H1 (cell line): Measurements from ENCODE around the gene CPNE5. TPM values are rescaled to one million over a fixed set of nuclear protein-coding genes. Genes with fewer than 3 reads are reported as not detected.

Source experiments
- CTCF ChIA-PET: fragments of 300-600 bp; sonication (Branson Sonifier 250); formaldehyde crosslinking; loops from one replicate; lab custom pipeline; 2021; ENCODE audit not compliant: partially characterized antibody; lab: Charles Lee
- POLR2A ChIA-PET: fragments of 300-600 bp; sonication (Branson Sonifier 250); formaldehyde crosslinking; loops from one replicate; lab custom pipeline; 2021; ENCODE audit warnings: inconsistent platforms; ENCODE audit not compliant: partially characterized antibody; lab: Charles Lee
- DNase-seq, 2 experiments: peaks; one replicate each; pipeline versions ENCODE4 v3.0.0 to v3.0.0-alpha.2; 2010 to 2022; ENCODE audit warnings: low spot score in 2 of 2, low read depth in 1 of 2, mixed read lengths in 1 of 2
- FAIRE-seq: peaks from 2 replicates; lab custom pipeline; 2011; peaks lifted over from hg19 to GRCh38; lab: Jason Lieb, UNC
- H2AFZ ChIP-seq: 2 replicates; pipeline ENCODE4 v1.8.1; 2012; ENCODE audit warnings: low read length, inconsistent platforms
- H2AK5ac ChIP-seq: 2 replicates; pipeline ENCODE4 v1.6.1; 2013; ENCODE audit warnings: low read depth, low read length
- H2BK120ac ChIP-seq: replicated peaks from 2 replicates; pipeline ENCODE3; 2013; ENCODE audit warnings: low read depth, low read length, inconsistent platforms
- H2BK12ac ChIP-seq: 2 replicates; pipeline ENCODE4 v1.6.1; 2013; ENCODE audit warnings: low read depth, low read length
- H2BK15ac ChIP-seq: 2 replicates; pipeline ENCODE4 v1.6.1; 2013; ENCODE audit warnings: low read length
- H2BK20ac ChIP-seq: 2 replicates; pipeline ENCODE4 v1.6.1; 2013; ENCODE audit warnings: low read length
- H2BK5ac ChIP-seq: 2 replicates; pipeline ENCODE4 v1.6.1; 2013; ENCODE audit warnings: low read depth, low read length
- H3K14ac ChIP-seq: 2 replicates; pipeline ENCODE4 v1.6.1; 2013; ENCODE audit warnings: inconsistent platforms; ENCODE audit not compliant: insufficient read length
- H3K18ac ChIP-seq: 2 replicates; pipeline ENCODE4 v1.6.1; 2013; ENCODE audit warnings: low read length; ENCODE audit errors: extremely low read depth
- H3K23ac ChIP-seq: 2 replicates; pipeline ENCODE4 v1.6.1; 2013; ENCODE audit warnings: inconsistent platforms; ENCODE audit not compliant: insufficient read length
- H3K23me2 ChIP-seq: 2 replicates; pipeline ENCODE4 v1.6.1; 2013; ENCODE audit warnings: low read depth, low read length
- H3K27ac ChIP-seq: 2 replicates; pipeline ENCODE4 v1.6.1; 2011; ENCODE audit warnings: low read depth, low read length, inconsistent platforms
- H3K27me3 ChIP-seq, 4 experiments: replicated peaks in 1 of 4; 1 replicate in 1 of 4; 2 replicates in 3 of 4; pipeline versions ENCODE4 v1.6.1 to v1.8.1; 2011 to 2013; ENCODE audit warnings: low read length in 3 of 4, mild to moderate bottlenecking in 3 of 4, inconsistent platforms in 2 of 4, mixed read lengths in 2 of 4, moderate library complexity in 1 of 4; ENCODE audit not compliant: control insufficient read depth in 3 of 4, insufficient read depth in 3 of 4; ENCODE audit errors: extremely low read depth in 1 of 4
- H3K36me3 ChIP-seq, 4 experiments: 2 replicates each; pipeline versions ENCODE4 v1.6.1 to v1.8.1; 2011 to 2013; ENCODE audit warnings: mild to moderate bottlenecking in 4 of 4, low read length in 3 of 4, moderate library complexity in 2 of 4, control low read depth in 1 of 4, inconsistent platforms in 1 of 4; ENCODE audit not compliant: insufficient read depth in 4 of 4, control insufficient read depth in 2 of 4
- H3K4ac ChIP-seq: replicated peaks from 2 replicates; pipeline ENCODE3; 2013; ENCODE audit warnings: low read length, low read depth, mixed read lengths, inconsistent platforms; ENCODE audit not compliant: insufficient read length
- H3K4me1 ChIP-seq, 4 experiments: replicated peaks in 1 of 4; 1 replicate in 1 of 4; 2 replicates in 3 of 4; pipeline versions ENCODE4 v1.6.1 to v1.8.1; 2011 to 2013; ENCODE audit warnings: low read length in 3 of 4, inconsistent platforms in 2 of 4, mixed read lengths in 1 of 4; ENCODE audit not compliant: insufficient read depth in 4 of 4, control insufficient read depth in 3 of 4
- H3K4me2 ChIP-seq, 2 experiments: 2 replicates each; pipeline versions ENCODE4 v1.6.1 to v1.8.1; 2011 to 2013; ENCODE audit warnings: low read depth in 2 of 2, low read length in 2 of 2, control low read depth in 1 of 2, inconsistent platforms in 1 of 2, mild to moderate bottlenecking in 1 of 2; ENCODE audit not compliant: insufficient read depth in 1 of 2
- H3K4me3 ChIP-seq, 4 experiments: fragments of 200-600, 300-600 bp in 1 of 4; sonication (generic), shearing (Covaris generic), sonication (Bioruptor Twin) in 1 of 4; 2 replicates each; pipeline versions ENCODE4 v1.5.1 to v1.8.1; 2011 to 2016; ENCODE audit warnings: low read length in 4 of 4, low read depth in 3 of 4, control low read depth in 2 of 4, inconsistent platforms in 2 of 4, mild to moderate bottlenecking in 2 of 4, mixed read lengths in 1 of 4, moderate library complexity in 1 of 4; ENCODE audit not compliant: insufficient read depth in 2 of 4; ENCODE audit errors: extremely low read depth in 1 of 4
- H3K56ac ChIP-seq: replicated peaks from 2 replicates; pipeline ENCODE3; 2013; ENCODE audit warnings: low read depth, mild to moderate bottlenecking, mixed read lengths, low read length, inconsistent platforms; ENCODE audit not compliant: insufficient read length
- H3K79me1 ChIP-seq: 2 replicates; pipeline ENCODE4 v1.6.1; 2013; ENCODE audit warnings: low read depth, low read length, control low read depth
- H3K79me2 ChIP-seq, 2 experiments: 2 replicates each; pipeline versions ENCODE4 v1.6.1 to v1.8.1; 2012 to 2013; ENCODE audit warnings: low read length in 2 of 2, mild to moderate bottlenecking in 2 of 2, inconsistent platforms in 1 of 2; ENCODE audit not compliant: insufficient read depth in 2 of 2, control insufficient read depth in 1 of 2
- H3K9ac ChIP-seq, 4 experiments: replicated peaks in 1 of 4; 1 replicate in 1 of 4; 2 replicates in 3 of 4; pipeline versions ENCODE4 v1.6.1 to v1.8.1; 2011 to 2013; ENCODE audit warnings: low read depth in 3 of 4, low read length in 3 of 4, control low read depth in 2 of 4, mild to moderate bottlenecking in 2 of 4, moderate library complexity in 2 of 4, inconsistent platforms in 1 of 4; ENCODE audit errors: extremely low read depth in 1 of 4
- H3K9me3 ChIP-seq, 2 experiments: 2 replicates each; pipeline versions ENCODE4 v1.6.1 to v1.8.1; 2012 to 2013; ENCODE audit warnings: mild to moderate bottlenecking in 2 of 2, moderate library complexity in 2 of 2, control low read depth in 1 of 2, inconsistent platforms in 1 of 2, low read depth in 1 of 2, low read length in 1 of 2, mixed read lengths in 1 of 2; ENCODE audit not compliant: insufficient read depth in 2 of 2
- H4K20me1 ChIP-seq, 2 experiments: replicated peaks in 1 of 2; 2 replicates each; pipeline versions ENCODE3 to v1.8.1; 2011 to 2013; ENCODE audit warnings: inconsistent platforms in 2 of 2, low read length in 2 of 2, mild to moderate bottlenecking in 1 of 2; ENCODE audit not compliant: insufficient read depth in 2 of 2, control insufficient read depth in 1 of 2
- H4K5ac ChIP-seq: 2 replicates; pipeline ENCODE4 v1.6.1; 2013; ENCODE audit warnings: low read length, low read depth, mixed read lengths, inconsistent platforms; ENCODE audit not compliant: insufficient read length
- H4K8ac ChIP-seq: 2 replicates; pipeline ENCODE4 v1.8.0; 2013; ENCODE audit warnings: mild to moderate bottlenecking, moderate library complexity, low read length, inconsistent platforms; ENCODE audit not compliant: insufficient read depth; ENCODE audit errors: extremely low read depth
- H4K91ac ChIP-seq: replicated peaks from 2 replicates; pipeline ENCODE3; 2013; ENCODE audit warnings: low read length, mixed read lengths, inconsistent platforms; ENCODE audit not compliant: insufficient read length
- CEBPB ChIP-seq: IDR thresholded peaks from 2 replicates; pipeline ENCODE4 v1.6.1; 2012; ENCODE audit warnings: low read depth, low read length
- CHD2 ChIP-seq: IDR thresholded peaks from 2 replicates; pipeline ENCODE4 v1.6.1; 2012; ENCODE audit warnings: low read length, improper control_type of control experiment
- CREB1 ChIP-seq: IDR thresholded peaks from 2 replicates; pipeline ENCODE4 v1.6.1; 2012; ENCODE audit warnings: inconsistent platforms
- GABPA ChIP-seq: IDR thresholded peaks from 2 replicates; pipeline ENCODE4 v1.6.1; 2011; ENCODE audit warnings: mild to moderate bottlenecking, low read length, moderate library complexity, borderline replicate concordance; ENCODE audit not compliant: insufficient read depth
- NRF1 ChIP-seq: IDR thresholded peaks from 2 replicates; pipeline ENCODE4 v1.6.1; 2011; ENCODE audit warnings: mild to moderate bottlenecking, low read depth, low read length, improper control_type of control experiment
- SIX5 ChIP-seq: IDR thresholded peaks from 2 replicates; pipeline ENCODE4 v1.6.1; 2011; ENCODE audit warnings: mild to moderate bottlenecking, low read depth, low read length
- TCF12 ChIP-seq: IDR thresholded peaks from 2 replicates; pipeline ENCODE4 v1.6.1; 2011; ENCODE audit warnings: low read depth, mild to moderate bottlenecking, low read length
- USF2 ChIP-seq: IDR thresholded peaks from 2 replicates; pipeline ENCODE4 v1.6.1; 2011; ENCODE audit warnings: low read length, improper control_type of control experiment
- WGBS, 2 experiments: shearing (Covaris generic) in 1 of 2; methylation state at CpG; one replicate each; pipeline versions ENCODE4 v1.1.6 to v1.1.7; 2013 to 2015; ENCODE audit warnings: low lambda C conversion rate in 2 of 2, mixed read lengths in 2 of 2, inconsistent platforms in 1 of 2, low coverage in 1 of 2, missing lambda C conversion rate in 1 of 2; ENCODE audit not compliant: insufficient replicate concordance in 2 of 2, insufficient coverage in 1 of 2, insufficient read length in 1 of 2; ENCODE audit errors: extremely low coverage in 1 of 2, missing lambda C conversion rate in 1 of 2; 5-methylcytosine and 5-hydroxymethylcytosine counted together
- polyA plus RNA-seq, 7 experiments: library from polyadenylated mRNA; depleted of rRNA in 3 of 7; stranded (reverse) in 5 of 7; unstranded in 2 of 7; fragments of >200 nt in 5 of 7; fragments of 200-250 nt in 2 of 7; gene quantifications; 1 replicate in 5 of 7; 2 replicates in 1 of 7; 4 replicates in 1 of 7; pipeline versions ENCODE4 v1.2.1 to v1.2.3, GENCODE V29; 2011 to 2013; ENCODE audit warnings: missing spikeins in 2 of 7, mixed read lengths in 2 of 7
- total RNA-seq: library from RNA; stranded (reverse); fragmentation: NEBNext Ultra II Directional; extraction: Animal tissue kit (Norgen Biotek cat#: 25700); gene quantifications from 2 replicates; pipeline ENCODE4 v1.2.1, GENCODE V29; 2021
- TF ChIP-seq, protein P1 (sequence below): IDR thresholded peaks from 2 replicates; pipeline ENCODE4 v1.6.1; 2011; ENCODE audit warnings: low read depth, mild to moderate bottlenecking, low read length; ENCODE audit not compliant: insufficient read depth

CPNE5 gene
- total and polyA plus RNA-seq, 2 of the 8 experiments (the other 6 are each of a cell fraction or from before 2014, with no cell fraction given) = 0.88 to 1.8 TPM

GRCh38 chr6:36754582-36755434 is 84.4 kb downstream of the CPNE5 start:
- Histone ChIP-seq H3K4me2 (no peak overlapping the region), H4K8ac (0 out of 2 replicates have a peak overlapping the region, but pooled peaks have one; percentile 7), H3K79me2 (no peaks in the 10 kb centered on the region), H3K4me3 (no peak overlapping the region), H3K4ac (no peak overlapping the region), H3K36me3 (no peaks in the 10 kb centered on the region), H2BK120ac (no peak overlapping the region), H2BK15ac (no peak overlapping the region), H2BK20ac (no peak overlapping the region), H3K18ac (no peak overlapping the region), H3K4me1 (peaks cover 0 to 6% (median 3%) of the 10 kb centered on the region in 4 experiments; a peak in 4 of 7 replicates), H4K20me1 (peaks cover 0 to 2% of the 10 kb centered on the region in 2 experiments), H2BK12ac (no peak overlapping the region), H2AFZ (no peak overlapping the region), H3K23ac (no peak overlapping the region), H3K9me3 (no peaks in the 10 kb centered on the region), H2AK5ac (no peak overlapping the region), H3K14ac (no peak overlapping the region), H3K9ac (no peak overlapping the region), H2BK5ac (no peak overlapping the region), H4K5ac (no peak overlapping the region), H3K27ac (no peak overlapping the region), H3K23me2 (no peaks in the 10 kb centered on the region), H4K91ac (no peak overlapping the region), H3K56ac (no peak overlapping the region), H3K79me1 (no peaks in the 10 kb centered on the region), H3K27me3 (no peaks in the 10 kb centered on the region; a peak in 1 of 7 replicates)
- no peak for DNase-seq
- no peak for FAIRE-seq
- 91% methylated on average over 9 of the region's 9 CpGs; no CpG with 5 or more reads in 1 of the 2 experiments for WGBS, 2 experiments
- POLR2A ChIA-PET = interaction anchor here (0.8 to 1.2 kb wide), 2 partner anchors 24 to 157 kb away, joined by 3 read pairs; no protein-coding TSS in a partner anchor
- CTCF ChIA-PET = interaction anchor here (0.7 to 6.9 kb wide), 10 partner anchors 10 to 139 kb away, joined by 3 to 51 read pairs (median 6); no protein-coding TSS in a partner anchor
- TF ChIP-seq CHD2 = no peak
- TF ChIP-seq CEBPB = no peak
- no peak for TF ChIP-seq SIX5
- no peak for TF ChIP-seq NRF1
- no peak for TF ChIP-seq CREB1
- TF ChIP-seq TCF12 = no peak
- no peak for TF ChIP-seq GABPA
- no peak for TF ChIP-seq USF2
- TF ChIP-seq, protein P1, sequence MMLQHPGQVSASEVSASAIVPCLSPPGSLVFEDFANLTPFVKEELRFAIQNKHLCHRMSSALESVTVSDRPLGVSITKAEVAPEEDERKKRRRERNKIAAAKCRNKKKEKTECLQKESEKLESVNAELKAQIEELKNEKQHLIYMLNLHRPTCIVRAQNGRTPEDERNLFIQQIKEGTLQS = no peak
